GM21367 (cell line): ENCODE results near the gene SPI1.

Experiments
- ATAC-seq: cut with Tn5 transposase; IDR thresholded peaks from one replicate; pipeline ENCODE4 v1.9.1; 2021; ENCODE audit not compliant: unreplicated experiment

Gene SPI1

GRCh38 chr11:47407746-47408590 is 29.6 kb upstream of the SPI1 start, which contains the start of gene SLC39A13:
Gene SLC39A13, plus strand, starts transcription at chr11:47408590. Its CDS starts 1,505 bp downstream, at chr11:47410095.
- ATAC-seq: peak; percentile 77

GRCh38 chr11:47406896-47407745 is 28.8 kb upstream of the SPI1 start:
- ATAC-seq: no peak

- no peak for ATAC-seq
Measured at GRCh38 chr11:47403571-47403970, 25.2 kb upstream of the SPI1 start.

- ATAC-seq: no peak
Measured at GRCh38 chr11:47403135-47403534, 24.8 kb upstream of the SPI1 start.

GRCh38 chr11:47400768-47401279 is 22.5 kb upstream of the SPI1 start:
- peak; percentile 63 for ATAC-seq

GRCh38 chr11:47399860-47400767 is 21.8 kb upstream of the SPI1 start:
- peak; percentile 17 for ATAC-seq

- ATAC-seq: no peak
Measured at GRCh38 chr11:47398551-47398950, 20.2 kb upstream of the SPI1 start.

- ATAC-seq: no peak
Measured at GRCh38 chr11:47398011-47398410, 19.7 kb upstream of the SPI1 start.

- no peak for ATAC-seq
Measured at GRCh38 chr11:47396049-47396320, 17.6 kb upstream of the SPI1 start.

GRCh38 chr11:47395223-47396048 is 17.1 kb upstream of the SPI1 start:
- ATAC-seq: no peak

GRCh38 chr11:47394322-47395222 is 16.2 kb upstream of the SPI1 start:
- no peak for ATAC-seq

GRCh38 chr11:47394050-47394321 is 15.6 kb upstream of the SPI1 start:
- ATAC-seq: no peak

GRCh38 chr11:47393163-47394049 is 15.1 kb upstream of the SPI1 start:
- ATAC-seq: no peak

- ATAC-seq: no peak
Measured at GRCh38 chr11:47392546-47393162, 14.3 kb upstream of the SPI1 start.

GRCh38 chr11:47391711-47392432 is 13.5 kb upstream of the SPI1 start:
- ATAC-seq: no peak

- ATAC-seq: no peak
Measured at GRCh38 chr11:47391077-47391583, 12.8 kb upstream of the SPI1 start.

- ATAC-seq: no peak
Measured at GRCh38 chr11:47390422-47390760, 12.0 kb upstream of the SPI1 start.
